ENCODE measurements around the gene MAP2K2.
A peak's percentile ranks its signal among the peaks of the same experiment; 100 is the strongest.

MAP2K2 gene

GRCh38 chr19:4077800-4078684 lies 45.9 kb downstream of the MAP2K2 start:
- DNase-seq = peak; percentile 21 to 45 (median 40)

GRCh38 chr19:4077007-4077374 lies 46.9 kb downstream of the MAP2K2 start:
- no peak for DNase-seq

DNA sequence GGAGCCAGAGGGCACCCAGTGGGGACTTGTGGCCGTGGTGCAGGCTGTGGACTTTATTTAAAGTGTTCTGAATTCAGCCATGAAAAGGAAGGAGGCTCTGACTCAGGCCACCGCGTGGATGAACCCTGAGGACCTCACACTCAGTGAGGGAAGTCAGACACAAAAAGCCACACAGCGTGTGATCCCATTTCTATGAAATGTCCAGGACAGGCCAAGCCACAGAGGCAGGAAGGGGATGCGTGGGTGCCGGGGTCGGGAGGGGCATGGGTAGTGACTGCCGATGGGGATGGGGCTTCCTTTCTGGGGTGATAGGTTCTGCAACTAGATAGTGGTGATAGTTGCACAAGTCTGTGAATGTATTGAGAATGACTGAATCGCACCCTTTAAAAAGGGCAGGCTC lies 48.5 kb downstream of the MAP2K2 start:
- no peak for DNase-seq

- no peak for DNase-seq
Measured at GRCh38 chr19:4071610-4072009, 52.3 kb downstream of the MAP2K2 start.

- no peak for DNase-seq
Measured at GRCh38 chr19:4069331-4069959, 54.5 kb downstream of the MAP2K2 start.

DNA sequence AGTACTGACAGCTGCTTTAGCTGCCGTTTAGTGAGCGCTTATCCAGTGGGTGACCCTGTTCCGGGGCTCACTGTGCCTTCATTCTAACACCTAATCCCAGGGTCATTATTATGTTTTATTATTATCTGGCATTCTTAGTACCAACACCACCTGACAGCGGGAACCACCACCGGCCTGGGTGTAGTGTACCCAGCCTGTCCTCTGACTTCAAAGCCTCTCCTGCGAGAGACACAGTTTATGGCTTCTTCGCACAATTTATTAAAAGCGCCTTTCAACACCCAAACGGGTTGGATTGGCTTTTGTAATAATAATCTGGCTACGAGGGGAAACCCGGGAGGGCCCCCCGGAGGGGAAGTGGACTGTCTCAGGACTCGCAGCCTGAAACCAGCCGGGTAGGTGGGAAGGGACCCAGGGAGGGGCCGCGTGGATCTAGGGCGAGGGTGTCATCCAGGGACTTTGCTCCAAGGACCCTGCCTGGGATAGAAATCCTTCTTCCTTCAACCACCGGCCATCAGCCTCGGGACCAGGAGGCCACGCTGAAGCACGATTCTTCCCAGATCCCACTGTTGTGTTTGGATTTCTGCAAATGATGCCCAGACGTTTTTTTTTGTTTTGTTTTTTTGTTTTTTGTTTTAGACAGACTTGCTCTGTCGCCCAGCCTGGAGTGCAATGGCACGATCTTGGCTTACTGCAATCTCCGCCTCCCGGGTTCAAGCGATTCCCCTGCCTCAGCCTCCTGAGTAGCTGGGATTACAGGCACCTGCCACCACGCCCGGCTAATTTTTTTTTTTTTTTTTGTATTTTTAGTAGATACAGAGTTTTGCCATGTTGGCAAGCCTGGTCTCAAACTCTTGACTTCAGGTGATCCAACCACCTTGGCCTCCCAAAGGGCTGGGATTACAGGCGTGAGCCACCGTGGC lies 55.6 kb downstream of the MAP2K2 start:
- DNase-seq = peak in 2 of 3 experiments; percentile 25 to 37

GRCh38 chr19:4067396-4068046 lies 56.4 kb downstream of the MAP2K2 start:
- peak in 2 of 3 experiments; percentile 70 to 77 for DNase-seq

- DNase-seq = peak; percentile 65 to 89 (median 79)
Measured at GRCh38 chr19:4066682-4067395, 57.1 kb downstream of the MAP2K2 start, which contains the start of gene ZBTB7A. Gene ZBTB7A, minus strand, starts transcription at chr19:4066899. Its CDS starts 11,667 bp downstream, at chr19:4055232.

GRCh38 chr19:4066176-4066606 lies 57.7 kb downstream of the MAP2K2 start:
- DNase-seq = peak in 1 of 3 experiments; percentile 84

- DNase-seq = peak; percentile 92 to 97 (median 97)
Measured at GRCh38 chr19:4065430-4066175, 58.3 kb downstream of the MAP2K2 start.

DNA sequence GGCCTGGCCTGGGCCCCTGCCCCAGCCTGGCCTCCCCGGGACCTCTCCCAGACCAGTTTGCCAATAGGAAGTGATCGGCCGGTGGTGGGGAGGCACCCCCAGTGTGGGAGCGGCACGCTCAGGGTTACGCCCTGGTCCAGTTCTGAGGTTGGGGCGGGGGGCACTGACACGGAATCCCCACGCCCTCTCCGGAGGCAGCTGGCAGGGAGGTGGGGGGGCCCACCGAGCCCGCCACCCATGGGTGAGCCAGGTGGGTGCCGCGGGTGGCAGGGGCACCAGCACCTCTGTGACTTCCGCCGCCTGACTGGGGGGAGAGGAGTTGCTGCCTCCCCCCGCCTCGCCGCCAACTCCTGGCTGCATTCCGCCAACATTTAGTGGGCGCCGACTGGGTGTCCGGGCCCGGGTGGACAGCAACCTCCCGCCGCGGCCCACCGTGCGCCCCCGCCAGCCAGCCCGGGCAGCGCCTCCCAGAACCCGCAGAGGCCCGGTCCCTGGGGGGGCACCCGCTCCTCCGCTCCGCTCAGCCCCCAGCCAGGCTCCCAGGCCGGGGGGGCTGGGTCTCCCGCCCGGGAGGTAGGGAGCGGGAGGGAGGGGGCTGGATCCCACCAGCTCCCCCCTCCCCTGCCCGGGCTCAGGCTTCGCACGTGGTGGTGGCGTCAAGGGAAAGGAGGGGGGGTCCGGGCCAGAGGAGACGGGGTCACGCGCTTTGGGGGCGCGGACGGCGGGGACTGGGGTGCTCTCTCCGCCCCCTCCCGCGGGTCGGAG lies 59.2 kb downstream of the MAP2K2 start:
- peak in 2 of 3 experiments; percentile 58 to 63 for DNase-seq

- peak in 2 of 3 experiments; percentile 45 to 50 for DNase-seq
Measured at GRCh38 chr19:4064149-4064495, 59.8 kb downstream of the MAP2K2 start.

GRCh38 chr19:4063369-4064148 lies 60.4 kb downstream of the MAP2K2 start:
- DNase-seq = peak in 1 of 3 experiments; percentile 45

DNA sequence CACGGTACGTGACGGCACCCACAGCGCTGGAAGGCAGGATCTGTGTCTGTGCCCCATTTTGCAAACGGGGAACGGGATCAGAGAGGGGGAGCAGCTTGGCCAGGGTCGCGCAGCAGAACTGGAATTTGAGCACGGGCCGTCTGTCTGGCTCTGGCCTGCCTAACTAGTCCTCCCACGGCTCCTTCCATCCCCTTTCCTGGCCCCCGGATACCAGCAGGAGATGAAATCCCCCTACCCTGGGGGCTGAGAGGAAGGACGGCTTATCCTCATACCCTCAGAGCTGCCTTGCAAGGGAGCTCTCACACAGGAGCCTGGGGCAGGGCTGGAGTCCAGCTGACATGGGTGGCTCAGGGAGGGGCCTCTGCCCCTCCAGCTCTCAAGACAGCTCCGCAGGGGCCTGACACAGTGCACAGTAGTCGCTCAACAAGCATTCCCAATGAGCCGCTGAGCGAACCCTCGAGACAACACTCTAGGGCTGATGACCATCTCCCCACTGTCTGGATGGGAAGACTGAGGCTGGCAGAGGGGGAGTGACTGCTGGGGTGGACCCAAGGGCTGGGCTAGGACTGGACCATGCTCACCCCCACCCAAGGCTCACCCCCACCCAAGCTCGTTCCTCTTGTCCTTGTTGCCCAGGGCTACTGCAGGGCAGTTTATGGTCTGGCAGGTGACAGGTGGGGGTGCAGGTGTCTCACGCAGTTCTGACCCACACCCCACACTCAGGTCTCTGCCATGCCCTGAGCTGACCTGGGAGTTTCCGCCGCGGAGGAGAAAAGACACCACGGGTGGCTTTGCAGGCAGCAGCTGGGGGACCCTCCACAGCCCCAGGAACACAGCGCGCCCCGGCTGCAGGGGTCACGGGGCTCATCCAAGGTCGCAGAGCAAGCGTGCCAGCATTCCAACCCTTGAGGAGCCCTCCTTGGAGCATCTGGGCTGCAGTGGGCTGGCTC lies 61.2 kb downstream of the MAP2K2 start:
- no peak for DNase-seq

DNA sequence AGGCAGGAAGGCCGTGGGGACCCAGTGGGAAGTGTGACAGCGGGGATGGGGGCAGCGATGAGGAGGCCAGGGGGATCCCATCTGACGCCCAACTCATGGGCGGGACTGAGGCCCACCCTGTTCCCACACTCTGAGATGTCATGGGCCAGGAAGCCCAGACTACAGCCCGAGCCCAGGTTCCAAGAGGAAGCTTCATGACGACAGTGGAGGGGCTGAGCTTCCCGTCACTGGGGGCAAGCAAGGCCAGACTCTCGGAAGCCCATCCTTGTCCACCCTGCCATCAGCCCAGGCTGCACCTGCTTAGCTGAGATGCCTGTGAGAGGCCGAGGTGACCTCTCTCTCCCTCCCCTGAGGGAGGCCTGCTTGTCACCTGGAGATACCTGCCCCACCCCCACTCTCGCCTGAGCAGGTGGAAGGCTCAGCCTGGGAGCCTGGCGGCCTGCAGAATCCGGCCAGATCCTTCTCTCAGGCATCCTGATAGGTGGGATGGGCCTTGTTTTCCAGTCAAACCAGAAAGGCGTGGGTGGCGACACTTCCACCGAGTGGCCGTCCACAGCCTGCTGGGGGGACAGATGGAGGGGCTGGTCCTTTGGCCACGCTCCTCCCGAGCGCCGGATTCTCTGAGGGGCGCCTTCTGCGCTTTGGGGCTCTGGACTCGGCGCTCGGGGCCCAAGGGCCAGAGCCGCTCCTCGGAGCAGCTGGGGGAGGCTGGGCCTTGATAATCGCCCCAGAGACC lies 62.1 kb downstream of the MAP2K2 start:
- peak; percentile 40 to 67 (median 65) for DNase-seq

GRCh38 chr19:4061178-4061682 lies 62.7 kb downstream of the MAP2K2 start:
- no peak for DNase-seq

DNA sequence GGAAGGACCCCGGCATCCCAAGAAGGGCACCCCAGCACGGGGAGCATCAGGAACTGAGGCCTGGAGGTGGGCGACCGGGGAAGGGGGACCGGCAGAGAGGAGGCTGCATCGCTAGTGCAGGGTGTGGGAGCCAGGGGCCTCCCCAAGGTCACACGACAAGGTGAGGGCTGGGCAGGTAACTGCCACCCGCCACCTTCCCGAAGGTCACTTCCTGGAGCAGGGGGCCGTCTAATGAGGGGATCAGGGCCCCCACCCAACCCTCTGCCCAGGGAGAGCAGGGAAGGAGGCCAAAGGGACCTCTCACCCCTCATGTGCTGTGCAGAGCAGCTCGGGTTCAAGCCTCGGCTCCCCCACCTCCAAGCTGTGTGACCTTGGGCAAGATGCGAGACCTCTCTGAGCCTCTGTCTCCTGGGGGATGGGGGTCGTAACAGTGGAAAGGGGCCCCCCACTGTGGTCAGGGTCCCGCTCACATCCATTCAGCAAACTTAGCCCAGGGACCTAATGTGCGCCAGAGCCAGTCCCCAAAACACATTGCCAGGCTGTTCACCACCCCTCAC lies 63.2 kb downstream of the MAP2K2 start:
- no peak for DNase-seq

Measured in NCI-H1417 (cell line).